Activated naive CD4-positive, alpha-beta T cell treated with anti-CD3 and anti-CD28 coated beads, Interleukin-2, amount 50 U/mL, for 24 hours (primary cell): Measurements from ENCODE around the gene VGLL2.

Experiments used
- H3K27ac Mint-ChIP-seq: one replicate; pipeline ENCODE4 v1.8.0; 2021; ENCODE audit warnings: mild to moderate bottlenecking, mixed read lengths
- H3K27me3 Mint-ChIP-seq: one replicate; pipeline ENCODE4 v1.8.0; 2021; ENCODE audit warnings: mixed read lengths
- H3K36me3 Mint-ChIP-seq: one replicate; pipeline ENCODE4 v1.8.0; 2021; ENCODE audit warnings: mixed read lengths
- H3K4me1 Mint-ChIP-seq: one replicate; pipeline ENCODE4 v1.8.0; 2021; ENCODE audit warnings: mixed read lengths
- H3K4me3 Mint-ChIP-seq: one replicate; pipeline ENCODE4 v1.8.0; 2021; ENCODE audit warnings: mild to moderate bottlenecking, mixed read lengths
- H3K9me3 Mint-ChIP-seq: one replicate; pipeline ENCODE4 v1.8.0; 2021; ENCODE audit warnings: mixed read lengths

The VGLL2 gene

GRCh38 chr6:117280922-117281321 lies 15.6 kb downstream of the VGLL2 start:
- no peak overlapping the region for H3K27ac Mint-ChIP-seq
- no peak overlapping the region for H3K4me3 Mint-ChIP-seq
- H3K4me1 Mint-ChIP-seq: no peaks in the 10 kb centered on the region
- H3K36me3 Mint-ChIP-seq: no peaks in the 10 kb centered on the region
- H3K27me3 Mint-ChIP-seq: peaks cover 19% of the 10 kb centered on the region
- no peaks in the 10 kb centered on the region for H3K9me3 Mint-ChIP-seq

DNA sequence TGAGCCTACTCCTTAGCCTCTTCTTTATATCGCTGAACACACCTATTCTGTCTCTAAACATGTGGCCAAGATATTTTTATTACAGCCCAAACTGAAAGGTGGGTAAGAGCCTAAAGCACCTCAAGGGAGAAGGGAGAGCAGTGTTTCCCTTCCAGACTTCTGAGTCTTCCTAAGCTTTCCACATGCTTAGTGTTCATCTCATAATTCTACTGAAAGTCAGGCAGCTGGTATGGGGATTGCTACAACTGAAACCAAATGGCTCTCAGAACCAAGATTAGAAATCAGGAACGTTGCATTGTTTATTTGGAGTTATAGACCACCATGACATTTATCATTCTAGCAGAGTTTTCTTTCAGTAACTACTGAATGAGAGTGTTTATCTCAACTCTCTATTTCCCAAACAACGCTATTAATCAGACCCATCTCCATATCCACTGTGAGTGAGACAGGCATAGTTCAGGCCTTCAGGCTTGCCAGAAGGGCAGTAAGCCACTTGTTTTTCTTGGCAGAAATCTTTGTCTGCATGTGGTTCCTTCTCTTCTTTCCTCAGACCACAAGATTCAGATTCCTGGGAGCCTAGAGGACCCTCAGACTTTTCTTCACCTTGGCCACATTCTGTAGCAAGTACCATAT lies 22.8 kb downstream of the VGLL2 start:
- H3K27ac Mint-ChIP-seq: no peak overlapping the region
- H3K36me3 Mint-ChIP-seq: no peaks in the 10 kb centered on the region
- H3K9me3 Mint-ChIP-seq: no peaks in the 10 kb centered on the region
- H3K4me1 Mint-ChIP-seq: no peaks in the 10 kb centered on the region
- no peak overlapping the region for H3K4me3 Mint-ChIP-seq
- peaks cover 13% of the 10 kb centered on the region for H3K27me3 Mint-ChIP-seq

GRCh38 chr6:117290173-117290846 lies 25.0 kb downstream of the VGLL2 start:
- no peak overlapping the region for H3K27ac Mint-ChIP-seq
- no peak overlapping the region for H3K4me3 Mint-ChIP-seq
- no peaks in the 10 kb centered on the region for H3K4me1 Mint-ChIP-seq
- no peaks in the 10 kb centered on the region for H3K36me3 Mint-ChIP-seq
- H3K27me3 Mint-ChIP-seq: peaks cover 11% of the 10 kb centered on the region
- no peaks in the 10 kb centered on the region for H3K9me3 Mint-ChIP-seq

GRCh38 chr6:117298941-117299340 lies 33.6 kb downstream of the VGLL2 start:
- Mint-ChIP-seq H3K9me3 (no peaks in the 10 kb centered on the region), H3K4me3 (no peak overlapping the region), H3K36me3 (no peaks in the 10 kb centered on the region), H3K27ac (no peak overlapping the region), H3K27me3 (peaks cover 4% of the 10 kb centered on the region), H3K4me1 (no peaks in the 10 kb centered on the region)

- no peaks in the 10 kb centered on the region for H3K9me3 Mint-ChIP-seq
- H3K4me3 Mint-ChIP-seq: no peak overlapping the region
- no peaks in the 10 kb centered on the region for H3K36me3 Mint-ChIP-seq
- no peak overlapping the region for H3K27ac Mint-ChIP-seq
- peaks cover 3% of the 10 kb centered on the region for H3K27me3 Mint-ChIP-seq
- no peaks in the 10 kb centered on the region for H3K4me1 Mint-ChIP-seq
Observed at GRCh38 chr6:117303323-117303722, 38.0 kb downstream of the VGLL2 start.

- H3K27me3 Mint-ChIP-seq: peaks cover 4% of the 10 kb centered on the region
- no peaks in the 10 kb centered on the region for H3K36me3 Mint-ChIP-seq
- no peaks in the 10 kb centered on the region for H3K4me1 Mint-ChIP-seq
- H3K4me3 Mint-ChIP-seq: no peak overlapping the region
- H3K27ac Mint-ChIP-seq: no peak overlapping the region
- H3K9me3 Mint-ChIP-seq: no peaks in the 10 kb centered on the region
Observed at GRCh38 chr6:117304446-117304845, 39.1 kb downstream of the VGLL2 start.

GRCh38 chr6:117306227-117306790 lies 41.0 kb downstream of the VGLL2 start:
- H3K4me1 Mint-ChIP-seq: no peaks in the 10 kb centered on the region
- no peak overlapping the region for H3K27ac Mint-ChIP-seq
- H3K4me3 Mint-ChIP-seq: no peak overlapping the region
- no peaks in the 10 kb centered on the region for H3K36me3 Mint-ChIP-seq
- H3K9me3 Mint-ChIP-seq: no peaks in the 10 kb centered on the region
- H3K27me3 Mint-ChIP-seq: peaks cover 4% of the 10 kb centered on the region

DNA sequence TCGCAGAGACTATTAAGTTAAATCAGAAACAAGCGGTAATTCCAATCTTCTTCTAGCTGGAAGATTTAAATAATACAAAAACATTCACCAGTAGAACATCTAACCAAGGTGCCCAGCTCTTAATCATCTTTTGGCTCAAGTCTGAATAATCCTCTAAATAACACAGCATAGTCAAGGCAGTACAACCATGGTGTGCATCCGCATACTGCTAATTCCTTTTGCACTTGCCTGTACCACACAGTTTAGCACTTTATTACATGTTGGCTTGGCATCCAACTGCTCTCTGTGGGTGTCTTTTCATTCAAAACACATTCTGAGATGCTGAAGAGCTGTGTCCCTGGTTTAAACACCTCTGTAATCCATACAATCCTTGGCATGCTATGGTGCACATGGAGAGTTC lies 42.3 kb downstream of the VGLL2 start:
- Mint-ChIP-seq H3K4me1 (no peaks in the 10 kb centered on the region), H3K27ac (no peak overlapping the region), H3K27me3 (peaks cover 9% of the 10 kb centered on the region), H3K9me3 (no peaks in the 10 kb centered on the region), H3K4me3 (no peak overlapping the region), H3K36me3 (no peaks in the 10 kb centered on the region)

GRCh38 chr6:117309069-117309468 lies 43.7 kb downstream of the VGLL2 start:
- no peaks in the 10 kb centered on the region for H3K9me3 Mint-ChIP-seq
- no peak overlapping the region for H3K27ac Mint-ChIP-seq
- no peaks in the 10 kb centered on the region for H3K36me3 Mint-ChIP-seq
- H3K27me3 Mint-ChIP-seq: peaks cover 9% of the 10 kb centered on the region
- no peak overlapping the region for H3K4me3 Mint-ChIP-seq
- H3K4me1 Mint-ChIP-seq: no peaks in the 10 kb centered on the region

DNA sequence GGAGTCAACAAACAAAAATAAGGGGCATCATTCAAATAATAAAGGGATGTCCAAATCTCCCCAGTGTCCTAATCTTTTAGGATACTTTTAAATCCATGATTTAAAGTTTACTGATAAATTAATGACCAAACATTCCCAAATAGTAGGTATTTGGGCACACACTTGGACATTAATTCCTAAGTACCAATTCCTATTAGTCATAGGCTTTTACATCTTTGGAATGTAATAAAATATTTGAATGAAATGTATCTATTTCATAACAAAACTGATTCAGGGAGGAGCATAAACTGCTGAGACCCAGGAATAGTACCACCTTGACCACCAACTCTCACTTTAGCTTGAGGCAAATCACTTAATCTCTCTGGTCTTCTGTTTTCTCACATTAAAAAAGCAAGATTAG lies 44.3 kb downstream of the VGLL2 start:
- no peaks in the 10 kb centered on the region for H3K36me3 Mint-ChIP-seq
- no peak overlapping the region for H3K4me3 Mint-ChIP-seq
- no peaks in the 10 kb centered on the region for H3K9me3 Mint-ChIP-seq
- no peak overlapping the region for H3K27ac Mint-ChIP-seq
- no peaks in the 10 kb centered on the region for H3K4me1 Mint-ChIP-seq
- H3K27me3 Mint-ChIP-seq: peaks cover 9% of the 10 kb centered on the region

DNA sequence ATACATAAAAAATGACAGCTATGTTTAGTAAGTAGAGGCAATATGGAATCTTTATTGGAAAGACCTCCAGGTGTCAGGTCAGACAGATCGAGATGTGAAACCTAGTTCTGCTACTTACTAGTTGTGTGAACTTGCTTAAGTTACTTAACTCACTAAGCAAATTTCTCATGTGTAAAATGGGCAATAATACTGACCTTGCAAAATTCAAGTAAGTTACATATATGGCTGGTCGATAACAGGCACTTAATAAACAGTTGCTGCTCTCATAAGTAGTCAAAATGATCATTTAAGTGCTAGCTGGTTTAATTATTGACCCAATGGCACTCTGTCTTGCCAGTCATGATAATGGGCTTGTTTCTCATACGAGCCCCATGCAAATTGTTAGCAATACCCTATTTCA lies 46.0 kb downstream of the VGLL2 start:
- peaks cover 9% of the 10 kb centered on the region for H3K27me3 Mint-ChIP-seq
- H3K9me3 Mint-ChIP-seq: no peaks in the 10 kb centered on the region
- no peak overlapping the region for H3K4me3 Mint-ChIP-seq
- H3K36me3 Mint-ChIP-seq: no peaks in the 10 kb centered on the region
- H3K4me1 Mint-ChIP-seq: no peaks in the 10 kb centered on the region
- no peak overlapping the region for H3K27ac Mint-ChIP-seq

- Mint-ChIP-seq H3K27ac (no peak overlapping the region), H3K36me3 (no peaks in the 10 kb centered on the region), H3K4me1 (no peaks in the 10 kb centered on the region), H3K27me3 (peaks cover 9% of the 10 kb centered on the region), H3K9me3 (no peaks in the 10 kb centered on the region), H3K4me3 (no peak overlapping the region)
Observed at GRCh38 chr6:117311726-117312125, 46.4 kb downstream of the VGLL2 start.

DNA sequence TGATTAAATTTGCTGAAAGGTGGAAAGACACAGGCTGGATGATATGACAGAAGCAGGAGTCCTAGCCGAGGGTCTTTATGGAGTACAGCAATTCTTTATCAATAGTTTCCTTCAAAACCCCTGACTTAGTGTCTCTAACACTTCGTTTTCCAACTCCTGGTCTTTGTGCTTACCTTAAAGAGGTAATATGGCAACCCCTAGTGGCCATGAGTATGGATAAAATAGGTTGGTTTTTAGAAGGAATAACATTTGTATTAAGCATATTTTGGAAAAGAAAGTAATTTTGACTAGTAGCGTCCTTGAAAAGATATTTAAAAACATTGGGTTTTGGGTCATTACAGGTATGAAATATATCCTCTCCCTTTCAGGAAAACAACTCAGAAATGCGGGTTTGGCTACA lies 51.9 kb downstream of the VGLL2 start:
- Mint-ChIP-seq H3K36me3 (no peaks in the 10 kb centered on the region), H3K4me3 (no peak overlapping the region), H3K27ac (no peak overlapping the region)

More for the DNA sequence above, 51.9 kb downstream of the VGLL2 start:
- H3K27me3 Mint-ChIP-seq: no peaks in the 10 kb centered on the region
- no peaks in the 10 kb centered on the region for H3K9me3 Mint-ChIP-seq
- H3K4me1 Mint-ChIP-seq: no peaks in the 10 kb centered on the region
